ENCODE data around the gene SPECC1L. TPM values are rescaled to one million over a fixed set of nuclear protein-coding genes. Genes with fewer than 3 reads are reported as not detected.

The SPECC1L gene
- total RNA-seq, 2 donors from 2014 or later: 61.9 to 69.1 TPM

DNA sequence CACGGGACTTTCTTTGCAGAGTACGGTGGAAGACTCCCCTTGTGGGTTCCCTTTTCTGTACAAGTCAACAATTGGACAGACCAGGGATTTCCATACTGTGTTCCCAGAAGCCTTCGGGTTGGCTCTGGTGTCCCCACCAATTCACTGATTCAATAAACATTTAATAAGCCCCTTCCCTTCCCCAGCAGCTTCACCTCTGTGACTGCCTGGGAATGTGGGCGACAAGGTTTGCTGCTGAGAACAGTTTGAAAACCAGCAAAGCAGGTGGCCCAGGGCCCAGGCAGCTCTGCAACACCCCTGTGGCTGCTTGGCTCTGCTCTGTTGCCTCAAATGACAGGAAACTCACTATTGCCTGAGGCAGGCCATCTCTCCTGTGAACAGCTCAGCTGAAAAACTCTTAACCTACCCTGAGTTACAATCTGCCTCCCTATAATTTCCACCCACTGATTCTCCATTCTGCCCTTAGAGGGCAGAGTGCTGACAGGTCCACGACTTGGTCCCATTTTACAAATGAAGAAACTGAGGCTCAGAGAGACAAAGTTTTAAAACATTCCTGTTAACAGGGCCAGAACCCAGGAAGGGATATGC is 167.2 kb downstream of the SPECC1L start:
- TF ChIP-seq, protein P1, sequence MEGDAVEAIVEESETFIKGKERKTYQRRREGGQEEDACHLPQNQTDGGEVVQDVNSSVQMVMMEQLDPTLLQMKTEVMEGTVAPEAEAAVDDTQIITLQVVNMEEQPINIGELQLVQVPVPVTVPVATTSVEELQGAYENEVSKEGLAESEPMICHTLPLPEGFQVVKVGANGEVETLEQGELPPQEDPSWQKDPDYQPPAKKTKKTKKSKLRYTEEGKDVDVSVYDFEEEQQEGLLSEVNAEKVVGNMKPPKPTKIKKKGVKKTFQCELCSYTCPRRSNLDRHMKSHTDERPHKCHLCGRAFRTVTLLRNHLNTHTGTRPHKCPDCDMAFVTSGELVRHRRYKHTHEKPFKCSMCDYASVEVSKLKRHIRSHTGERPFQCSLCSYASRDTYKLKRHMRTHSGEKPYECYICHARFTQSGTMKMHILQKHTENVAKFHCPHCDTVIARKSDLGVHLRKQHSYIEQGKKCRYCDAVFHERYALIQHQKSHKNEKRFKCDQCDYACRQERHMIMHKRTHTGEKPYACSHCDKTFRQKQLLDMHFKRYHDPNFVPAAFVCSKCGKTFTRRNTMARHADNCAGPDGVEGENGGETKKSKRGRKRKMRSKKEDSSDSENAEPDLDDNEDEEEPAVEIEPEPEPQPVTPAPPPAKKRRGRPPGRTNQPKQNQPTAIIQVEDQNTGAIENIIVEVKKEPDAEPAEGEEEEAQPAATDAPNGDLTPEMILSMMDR (conservative IDR thresholded peaks at IDR 0.05): peak; percentile 56
- H3K9me3 Mint-ChIP-seq: no peaks in the 10 kb centered on the region

DNA sequence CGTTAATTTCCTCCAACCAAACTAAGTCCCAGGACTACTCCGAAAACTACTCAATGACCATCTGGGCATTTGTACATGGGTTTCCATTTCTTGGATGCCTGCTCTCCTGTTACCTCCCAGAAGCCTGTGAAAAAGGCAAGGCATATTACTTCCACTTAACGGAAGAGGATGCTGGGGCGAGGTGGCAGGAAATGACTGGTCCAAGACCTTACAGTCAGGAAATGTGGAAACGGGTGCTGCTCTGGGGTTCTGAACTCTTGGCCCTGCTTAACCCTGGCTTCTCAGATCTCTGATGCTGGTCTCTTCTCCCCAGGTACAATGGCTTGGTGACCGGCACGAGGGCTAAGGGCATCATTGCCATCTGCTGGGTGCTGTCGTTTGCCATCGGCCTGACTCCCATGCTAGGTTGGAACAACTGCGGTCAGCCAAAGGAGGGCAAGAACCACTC is 169.7 kb downstream of the SPECC1L start:
- no peak overlapping the region for H3K27ac ChIP-seq (ENCODE audit: low read depth, low read length)
- Mint-ChIP-seq H3K9me3 (no peaks in the 10 kb centered on the region), H3K27me3 (ENCODE audit: insufficient read depth) (no peaks in the 10 kb centered on the region), H3K27ac (no peak overlapping the region), H3K36me3 (ENCODE audit: low read depth) (no peaks in the 10 kb centered on the region), H3K4me1 (peaks cover 6% of the 10 kb centered on the region), H3K4me3 (no peak overlapping the region)
- peaks cover 5% of the 10 kb centered on the region for H3K4me1 ChIP-seq (ENCODE audit: control insufficient read depth, insufficient read depth, low read length)
- no peak overlapping the region for H3K4me3 ChIP-seq (ENCODE audit: low read length)
- H3K36me3 ChIP-seq (ENCODE audit: control insufficient read depth, insufficient read depth, low read length): no peaks in the 10 kb centered on the region
- TF ChIP-seq, protein P1 (conservative IDR thresholded peaks at IDR 0.05): no peak
- no peak overlapping the region for H3K9ac ChIP-seq (ENCODE audit: extremely low read depth, low read length, poor library complexity, severe bottlenecking)
- H3K9me3 ChIP-seq (ENCODE audit: control insufficient read depth, low read length): no peaks in the 10 kb centered on the region
- DNase-seq: no peak
- H3K27me3 ChIP-seq (ENCODE audit: control insufficient read depth, insufficient read depth, low read length, poor library complexity, severe bottlenecking): no peaks in the 10 kb centered on the region
- WGBS, 2 experiments (ENCODE audit: insufficient coverage in 1 of 2, insufficient read length in 1 of 2): 93 to 94% methylated on average over 8 to 10 of the region's 10 CpGs

More for the DNA sequence above, 167.2 kb downstream of the SPECC1L start:
- H3K9me3 ChIP-seq (ENCODE audit: control insufficient read depth, low read length): no peaks in the 10 kb centered on the region
- no peaks in the 10 kb centered on the region for H3K36me3 ChIP-seq (ENCODE audit: control insufficient read depth, insufficient read depth, low read length)
- Mint-ChIP-seq H3K4me3 (no peak overlapping the region), H3K27me3 (ENCODE audit: insufficient read depth) (no peaks in the 10 kb centered on the region), H3K27ac (peak overlapping the region; percentile 8), H3K36me3 (ENCODE audit: low read depth) (no peaks in the 10 kb centered on the region), H3K4me1 (no peaks in the 10 kb centered on the region)
- H3K4me3 ChIP-seq (ENCODE audit: low read length): no peak overlapping the region
- WGBS, 2 experiments (ENCODE audit: insufficient coverage in 1 of 2, insufficient read length in 1 of 2): 90 to 94% methylated on average over 5 of the region's 5 CpGs
- no peak overlapping the region for H3K9ac ChIP-seq (ENCODE audit: extremely low read depth, low read length, poor library complexity, severe bottlenecking)
- no peaks in the 10 kb centered on the region for H3K4me1 ChIP-seq (ENCODE audit: control insufficient read depth, insufficient read depth, low read length)
- H3K27me3 ChIP-seq (ENCODE audit: control insufficient read depth, insufficient read depth, low read length, poor library complexity, severe bottlenecking): no peaks in the 10 kb centered on the region
- peak; percentile 24 for DNase-seq
- H3K27ac ChIP-seq (ENCODE audit: low read depth, low read length): no peak overlapping the region

DNA sequence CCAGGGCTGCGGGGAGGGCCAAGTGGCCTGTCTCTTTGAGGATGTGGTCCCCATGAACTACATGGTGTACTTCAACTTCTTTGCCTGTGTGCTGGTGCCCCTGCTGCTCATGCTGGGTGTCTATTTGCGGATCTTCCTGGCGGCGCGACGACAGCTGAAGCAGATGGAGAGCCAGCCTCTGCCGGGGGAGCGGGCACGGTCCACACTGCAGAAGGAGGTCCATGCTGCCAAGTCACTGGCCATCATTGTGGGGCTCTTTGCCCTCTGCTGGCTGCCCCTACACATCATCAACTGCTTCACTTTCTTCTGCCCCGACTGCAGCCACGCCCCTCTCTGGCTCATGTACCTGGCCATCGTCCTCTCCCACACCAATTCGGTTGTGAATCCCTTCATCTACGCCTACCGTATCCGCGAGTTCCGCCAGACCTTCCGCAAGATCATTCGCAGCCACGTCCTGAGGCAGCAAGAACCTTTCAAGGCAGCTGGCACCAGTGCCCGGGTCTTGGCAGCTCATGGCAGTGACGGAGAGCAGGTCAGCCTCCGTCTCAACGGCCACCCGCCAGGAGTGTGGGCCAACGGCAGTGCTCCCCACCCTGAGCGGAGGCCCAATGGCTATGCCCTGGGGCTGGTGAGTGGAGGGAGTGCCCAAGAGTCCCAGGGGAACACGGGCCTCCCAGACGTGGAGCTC is 170.2 kb downstream of the SPECC1L start:
- Histone ChIP-seq H3K27me3 (ENCODE audit: control insufficient read depth, insufficient read depth, low read length, poor library complexity, severe bottlenecking) (no peaks in the 10 kb centered on the region), H3K9ac (ENCODE audit: extremely low read depth, low read length, poor library complexity, severe bottlenecking) (no peak overlapping the region), H3K4me3 (ENCODE audit: low read length) (no peak overlapping the region), H3K27ac (ENCODE audit: low read depth, low read length) (no peak overlapping the region), H3K36me3 (ENCODE audit: control insufficient read depth, insufficient read depth, low read length) (no peaks in the 10 kb centered on the region), H3K9me3 (ENCODE audit: control insufficient read depth, low read length) (no peaks in the 10 kb centered on the region), H3K4me1 (ENCODE audit: control insufficient read depth, insufficient read depth, low read length) (peaks cover 9% of the 10 kb centered on the region)
- WGBS, 2 experiments (ENCODE audit: insufficient coverage in 1 of 2, insufficient read length in 1 of 2): 95 to 99% methylated on average over 16 to 30 of the region's 30 CpGs
- peak; percentile 43 for DNase-seq
- Mint-ChIP-seq H3K4me1 (peaks cover 12% of the 10 kb centered on the region), H3K4me3 (no peak overlapping the region), H3K36me3 (ENCODE audit: low read depth) (no peaks in the 10 kb centered on the region), H3K27ac (no peak overlapping the region), H3K9me3 (no peaks in the 10 kb centered on the region), H3K27me3 (ENCODE audit: insufficient read depth) (no peaks in the 10 kb centered on the region)
- TF ChIP-seq, protein P1 (conservative IDR thresholded peaks at IDR 0.05): no peak
